Heart left ventricle (tissue), 16 donors: ENCODE measurements around the gene LOXHD1. TPM values are rescaled to one million over a fixed set of nuclear protein-coding genes. Genes with fewer than 3 reads are reported as not detected.

Source experiments
- ATAC-seq, 4 donors: fragments of 200-7000 bp; cut with Tn5 transposase; one replicate each; pipeline ENCODE4 v1.9.1; 2020 to 2022; ENCODE audit warnings: moderate library complexity in 4 of 4, mild to moderate bottlenecking in 3 of 4, moderate number of reproducible peaks in 1 of 4
- DNase-seq, 5 donors: peaks; one replicate each; pipeline ENCODE4 v3.0.0-alpha.2; 2020
- H3K27ac ChIP-seq, 12 donors: fragments of 200-600 bp; sonication (generic) in 4 of 12; one replicate each; pipeline versions ENCODE4 v1.5.0 to v1.8.0; 2016 to 2022; ENCODE audit warnings: mild to moderate bottlenecking in 2 of 12
- H3K27me3 ChIP-seq, 9 donors: fragments of 200-600 bp; sonication (generic) in 2 of 9; one replicate each; pipeline versions ENCODE4 v1.5.1 to v1.8.0; 2016 to 2022; ENCODE audit warnings: mild to moderate bottlenecking in 3 of 9
- H3K36me3 ChIP-seq, 9 donors: fragments of 200-600 bp; sonication (generic) in 2 of 9; one replicate each; pipeline versions ENCODE4 v1.5.0 to v1.8.0; 2018 to 2022; ENCODE audit warnings: mild to moderate bottlenecking in 2 of 9
- H3K4me1 ChIP-seq, 12 donors: fragments of 200-600 bp; sonication (generic) in 4 of 12; one replicate each; pipeline versions ENCODE4 v1.5.0 to v1.8.0; 2016 to 2022; ENCODE audit warnings: mild to moderate bottlenecking in 3 of 12
- H3K4me3 ChIP-seq, 12 donors: fragments of 200-600 bp; sonication (generic) in 4 of 12; one replicate each; pipeline versions ENCODE4 v1.5.0 to v1.8.0; 2017 to 2022; ENCODE audit warnings: mild to moderate bottlenecking in 9 of 12, moderate library complexity in 4 of 12
- H3K9me3 ChIP-seq, 12 donors: fragments of 200-600 bp; sonication (generic) in 4 of 12; one replicate each; pipeline versions ENCODE4 v1.5.0 to v1.8.0; 2016 to 2022; ENCODE audit warnings: mild to moderate bottlenecking in 1 of 12
- CTCF ChIP-seq, 12 donors: fragments of 200-600 bp; sonication (generic) in 4 of 12; IDR thresholded peaks; one replicate each; pipeline versions ENCODE4 v1.5.0 to v1.8.0; 2018 to 2022; ENCODE audit warnings: antibody characterized with exemption in 12 of 12, mild to moderate bottlenecking in 5 of 12
- POLR2A ChIP-seq, 2 donors: fragments of 450-650 bp; IDR thresholded peaks; one replicate each; pipeline ENCODE4 v1.6.1; 2017; ENCODE audit warnings: antibody characterized with exemption in 2 of 2, mild to moderate bottlenecking in 2 of 2, moderate library complexity in 2 of 2
- WGBS, 4 donors: extraction: QIAGEN DNeasy Blood & Tissue Kit in 2 of 4; methylation state at CpG; one replicate each; pipeline versions ENCODE4 v1.1.5 to v1.1.7; 2013 to 2018; 5-methylcytosine and 5-hydroxymethylcytosine counted together
- intact Hi-C, 10 donors: fragments of 100-400 bp; cut with DNase I; formaldehyde crosslinking; loops; one replicate each; pipeline versions ENCODE4 v1.11.1 to v1.14.2; 2022
- polyA plus RNA-seq, 2 donors: library from polyadenylated mRNA; stranded (reverse); fragments of 200-250 nt; gene quantifications; one replicate each; pipeline ENCODE4 v1.2.3, GENCODE V29; 2013
- total RNA-seq, 9 donors: library from RNA; depleted of rRNA in 2 of 9; stranded (reverse); fragments of >200 nt in 2 of 9; fragmentation: NEBNext Ultra II Directional in 3 of 9; extraction: Animal tissue kit (Norgen Biotek cat#: 25700) in 3 of 9; gene quantifications; one replicate each; pipeline versions ENCODE4 v1.1.0 to v1.2.4, GENCODE V29; 2016 to 2023
- donor health status: ischemic (EF 13 %, LVEDD 7.1; RV severe dilation, severe dysfunction).
- donor health status: healthy with polysubstance abuse.
- donor health status: DM: no; HTN: yes; CAD: no.
- donor health status: DM: no; HTN: no; CAD: no.
- donor health status: ischemic (EF 25% LVEDD 6.9; RV normal size, moderate dysfunction).
- donor health status: ischemic (EF 25% LVEDD 5.7; RV mildly dilated, moderate dysfunction).
- donor health status: healthy.
- donor health status: DM: yes; HTN: yes; CAD: no.
- donor health status: ischemic (EF 35%, LVEDD 5.7; RV mildly dilated, moderate dysfunction).
- donor health status: nonischemic (EF 11% LVEDD 7.7; RV severe dilation, severe dysfunction).
- donor health status: DM: yes; HTN: yes; CAD: no.
- donor health status: PGD.
- donor health status: ischemic (EF 29% LVEDD 5.4; RV normal size, mild dysfunction).
- donor health status: nonischemic (EF 23%, LVEDD 6.1; RV moderate dilation, normal function).

LOXHD1 gene
- total and polyA plus RNA-seq, 11 donors: 0.19 to 1.9 (median 0.54) TPM

DNA sequence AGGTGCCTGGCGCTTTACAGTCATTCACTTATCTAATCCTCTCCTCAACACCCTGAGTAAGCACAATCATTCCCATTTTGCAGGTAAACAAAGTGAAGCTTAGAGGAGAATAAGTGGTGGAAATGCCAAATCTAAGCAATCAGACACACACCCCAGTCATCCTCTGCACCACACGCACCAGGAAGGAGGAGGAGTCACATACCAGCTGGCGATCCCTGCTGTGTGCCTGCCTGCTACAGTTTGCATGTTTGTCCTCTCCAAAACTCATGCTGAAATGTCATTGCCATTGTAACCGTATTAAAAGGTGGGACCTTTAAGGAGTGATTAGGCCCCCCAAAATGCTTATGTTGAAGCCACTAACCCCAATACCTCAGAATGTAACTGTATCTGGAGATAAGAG lies 93.7 kb downstream of the LOXHD1 start:
- DNase-seq: no peak
- 67 to 78% (median 73%) methylated on average over 4 of the region's 4 CpGs for WGBS, 4 donors
- intact Hi-C loops: no loop called here
- Histone ChIP-seq H3K4me1 (no peaks in the 10 kb centered on the region), H3K27ac (no peak overlapping the region), H3K36me3 (no peaks in the 10 kb centered on the region), H3K9me3 (no peaks in the 10 kb centered on the region), H3K4me3 (no peak overlapping the region), H3K27me3 (no peaks in the 10 kb centered on the region)
- ATAC-seq: no peak
- no peak for TF ChIP-seq CTCF (IDR thresholded peaks at IDR 0.05)
- TF ChIP-seq POLR2A (IDR thresholded peaks at IDR 0.05): no peak

DNA sequence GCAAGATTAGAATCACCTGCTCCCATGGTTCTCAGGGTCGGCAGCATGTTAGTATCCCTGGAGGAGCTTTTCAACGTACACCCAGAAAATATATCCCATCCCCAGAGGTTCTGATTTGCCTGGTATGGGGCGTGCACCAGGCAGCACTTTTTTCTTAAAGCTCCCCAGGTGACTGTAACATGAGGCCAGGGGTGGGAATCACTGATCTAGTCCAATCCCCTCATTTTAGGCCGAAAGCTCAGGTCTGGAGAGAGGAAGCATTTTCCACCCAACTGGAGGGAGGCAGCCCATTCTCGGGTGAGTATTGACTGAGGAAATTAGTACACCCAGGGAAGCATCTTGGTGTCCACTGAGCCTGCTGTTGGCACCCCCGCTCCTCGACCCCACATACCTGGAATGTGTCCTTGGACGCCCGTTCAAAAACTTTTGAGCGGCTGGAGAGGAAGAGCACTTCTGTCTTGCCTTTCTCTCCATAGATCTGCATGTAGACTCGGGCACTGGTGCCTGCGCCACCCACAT lies 94.3 kb downstream of the LOXHD1 start:
- no peaks in the 10 kb centered on the region for H3K9me3 ChIP-seq
- 78 to 85% (median 81%) methylated on average over 12 of the region's 12 CpGs for WGBS, 4 donors
- TF ChIP-seq POLR2A (IDR thresholded peaks at IDR 0.05) (no peak), CTCF (IDR thresholded peaks at IDR 0.05) (no peak)
- H3K4me1 ChIP-seq: no peaks in the 10 kb centered on the region
- H3K4me3 ChIP-seq: no peak overlapping the region
- H3K27ac ChIP-seq: no peak overlapping the region
- intact Hi-C loops: no loop called here
- H3K27me3 ChIP-seq: no peaks in the 10 kb centered on the region
- no peaks in the 10 kb centered on the region for H3K36me3 ChIP-seq
- DNase-seq: no peak
- no peak for ATAC-seq

GRCh38 chr18:46560671-46561045 lies 96.4 kb downstream of the LOXHD1 start:
- DNase-seq: no peak
- ATAC-seq: no peak
- 92 to 97% (median 96%) methylated on average over 11 of the region's 11 CpGs for WGBS, 4 donors
- Histone ChIP-seq H3K4me3 (no peak overlapping the region), H3K27ac (no peak overlapping the region), H3K27me3 (no peaks in the 10 kb centered on the region), H3K36me3 (no peaks in the 10 kb centered on the region), H3K9me3 (no peaks in the 10 kb centered on the region), H3K4me1 (no peaks in the 10 kb centered on the region)
- intact Hi-C loops: no loop called here
- TF ChIP-seq POLR2A (IDR thresholded peaks at IDR 0.05) (no peak), CTCF (IDR thresholded peaks at IDR 0.05) (no peak)

GRCh38 chr18:46559946-46560670 lies 96.9 kb downstream of the LOXHD1 start:
- WGBS, 4 donors: 89 to 91% (median 91%) methylated on average over 36 to 37 of the region's 37 CpGs
- intact Hi-C loops: loop anchor here in 5 of 10 donors (5.0 to 10.0 kb wide), 3 partner anchors 62 to 97 kb away; partner anchors contain the start of gene LOXHD1 (in 3 of the 5)
- no peak for TF ChIP-seq POLR2A (IDR thresholded peaks at IDR 0.05)
- no peak for TF ChIP-seq CTCF (IDR thresholded peaks at IDR 0.05)
- ATAC-seq (no peak), DNase-seq (no peak)
- Histone ChIP-seq H3K36me3 (no peaks in the 10 kb centered on the region), H3K4me3 (no peak overlapping the region), H3K4me1 (no peaks in the 10 kb centered on the region), H3K27ac (no peak overlapping the region), H3K27me3 (no peaks in the 10 kb centered on the region), H3K9me3 (no peaks in the 10 kb centered on the region)
